SH-SY5Y (cell line): ENCODE data around the gene FBLN5.

Experiments
- GATA2 ChIP-seq: IDR thresholded peaks from 2 replicates; pipeline ENCODE4 v1.6.1; 2011; ENCODE audit warnings: mild to moderate bottlenecking, low read depth, low read length
- GATA3 ChIP-seq: IDR thresholded peaks from 2 replicates; pipeline ENCODE4 v1.6.1; 2011; ENCODE audit warnings: low read depth, mild to moderate bottlenecking, low read length, moderate library complexity

DNA sequence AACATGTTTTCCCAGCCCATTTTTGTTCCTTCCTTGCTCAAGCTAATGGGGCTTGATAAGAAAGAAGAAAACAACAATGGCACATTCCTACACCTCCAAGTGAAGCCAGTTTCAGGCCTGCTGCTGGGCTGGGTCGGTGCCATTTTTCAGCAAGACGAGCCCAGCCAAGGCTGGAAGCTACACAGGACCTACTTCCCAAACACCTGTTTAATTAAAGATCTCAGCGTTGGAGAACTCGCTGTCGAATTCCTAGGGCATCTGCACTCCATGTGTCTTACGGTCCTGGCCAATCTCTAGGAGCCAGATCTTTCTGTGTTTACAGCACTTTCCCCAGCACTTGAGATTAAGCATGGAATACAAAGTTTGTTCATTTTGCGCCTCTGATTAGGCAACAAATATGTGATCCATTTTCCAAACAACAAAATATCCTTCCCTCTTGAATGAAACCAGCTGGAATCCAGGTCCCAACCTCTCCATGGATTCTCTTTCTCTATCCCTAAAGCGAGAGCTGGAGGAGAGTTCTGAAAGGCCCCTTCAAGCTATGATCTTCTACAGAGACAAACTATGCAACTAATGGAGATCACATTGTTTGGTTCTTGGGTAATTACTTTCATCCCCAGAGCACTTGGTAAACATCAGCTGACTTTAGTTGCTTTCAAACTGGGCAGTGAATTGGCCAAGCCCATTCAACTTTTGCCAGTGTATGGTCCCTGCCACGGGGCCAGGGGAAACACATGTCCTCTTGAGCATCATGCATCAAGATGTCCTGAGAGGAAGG, 45.9 kb downstream of the FBLN5 start:
- TF ChIP-seq GATA2 (no peak), GATA3 (no peak)
